Keratinocyte (primary cell): ENCODE data around the gene DNAJA3. TPM values are rescaled to one million over a fixed set of nuclear protein-coding genes. Genes with fewer than 3 reads are reported as not detected.

ENCODE experiments used
- DNase-seq: peaks from one replicate; pipeline ENCODE4 v3.0.0-alpha.2; 2011; ENCODE audit warnings: low read depth, missing footprints, low spot score
- FAIRE-seq: peaks from 2 replicates; lab custom pipeline; 2011; peaks lifted over from hg19 to GRCh38; lab: Jason Lieb, UNC
- H2AFZ ChIP-seq: 2 replicates; pipeline ENCODE4 v1.6.0; 2012; ENCODE audit warnings: low read length, control low read depth, inconsistent platforms; ENCODE audit not compliant: control insufficient read depth
- H3K27ac ChIP-seq: 2 replicates; pipeline ENCODE4 v1.5.1; 2011; ENCODE audit warnings: low read length; ENCODE audit not compliant: control insufficient read depth, insufficient read depth
- H3K27me3 ChIP-seq: 3 replicates; pipeline ENCODE4 v1.6.0; 2011; ENCODE audit warnings: low read length; ENCODE audit not compliant: control insufficient read depth, insufficient read depth; ENCODE audit errors: extremely low read depth
- H3K36me3 ChIP-seq, 2 experiments: 2 replicates in 1 of 2; 3 replicates in 1 of 2; pipeline ENCODE4 v1.5.1; 2011; ENCODE audit warnings: low read length in 2 of 2, mild to moderate bottlenecking in 1 of 2; ENCODE audit not compliant: control insufficient read depth in 2 of 2, insufficient read depth in 2 of 2; ENCODE audit errors: extremely low read depth in 1 of 2
- H3K4me1 ChIP-seq: 3 replicates; pipeline ENCODE4 v1.5.1; 2011; ENCODE audit warnings: low read length; ENCODE audit not compliant: control insufficient read depth, insufficient read depth; ENCODE audit errors: extremely low read depth
- H3K4me2 ChIP-seq: 3 replicates; pipeline ENCODE4 v1.6.0; 2011; ENCODE audit warnings: low read depth, low read length; ENCODE audit not compliant: control insufficient read depth, insufficient read depth; ENCODE audit errors: extremely low read depth
- H3K4me3 ChIP-seq, 3 experiments: fragments of 200-600 bp in 1 of 3; sonication (generic) in 1 of 3; 2 replicates in 2 of 3; 3 replicates in 1 of 3; pipeline ENCODE4 v1.5.1; 2011 to 2016; ENCODE audit warnings: low read length in 3 of 3, mild to moderate bottlenecking in 3 of 3, control low read depth in 2 of 3, inconsistent platforms in 1 of 3, low read depth in 1 of 3, mixed read lengths in 1 of 3, mixed run types in 1 of 3, moderate library complexity in 1 of 3; ENCODE audit not compliant: control insufficient read depth in 2 of 3, insufficient read depth in 2 of 3; ENCODE audit errors: extremely low read depth in 1 of 3
- H3K79me2 ChIP-seq: 2 replicates; pipeline ENCODE4 v1.6.0; 2012; ENCODE audit warnings: low read length; ENCODE audit not compliant: control insufficient read depth, insufficient read depth
- H3K9ac ChIP-seq: 3 replicates; pipeline ENCODE4 v1.6.0; 2011; ENCODE audit warnings: low read length; ENCODE audit not compliant: control insufficient read depth, insufficient read depth; ENCODE audit errors: extremely low read depth
- H3K9me1 ChIP-seq: 3 replicates; pipeline ENCODE4 v1.6.0; 2011; ENCODE audit warnings: low read length; ENCODE audit not compliant: control insufficient read depth, insufficient read depth; ENCODE audit errors: extremely low read depth
- H3K9me3 ChIP-seq: 2 replicates; pipeline ENCODE4 v1.5.1; 2012; ENCODE audit warnings: low read depth, low read length; ENCODE audit not compliant: control insufficient read depth
- H4K20me1 ChIP-seq: 3 replicates; pipeline ENCODE4 v1.6.0; 2011; ENCODE audit warnings: low read length; ENCODE audit not compliant: control insufficient read depth, insufficient read depth; ENCODE audit errors: extremely low read depth
- CTCF ChIP-seq, 3 experiments: IDR thresholded peaks in 1 of 3; conservative IDR thresholded peaks in 1 of 3; optimal IDR thresholded peaks in 1 of 3; 2 replicates in 2 of 3; 3 replicates in 1 of 3; pipeline versions ENCODE3 to v1.5.1; 2011; ENCODE audit warnings: low read length in 3 of 3, mild to moderate bottlenecking in 3 of 3, moderate library complexity in 2 of 3, control low read depth in 1 of 3, inconsistent platforms in 1 of 3; ENCODE audit not compliant: insufficient read depth in 2 of 3; ENCODE audit errors: extremely low read depth in 1 of 3
- EZH2 ChIP-seq: IDR thresholded peaks from one replicate; pipeline ENCODE4 v1.6.1; 2012; ENCODE audit warnings: inconsistent platforms, mild to moderate bottlenecking, low read length, moderate library complexity
- dilution Hi-C: fragments of 300-500 bp; cut with MboI; formaldehyde crosslinking; loops from one replicate; pipeline ENCODE4 v1.7.0; 2020; ENCODE audit warnings: low sequenced_read_pairs; ENCODE audit not compliant: extremely low pct_ligation_motif_present
- polyA plus RNA-seq, 5 experiments: library from polyadenylated mRNA; depleted of rRNA in 3 of 5; stranded (reverse) in 3 of 5; stranded (forward) in 1 of 5; unstranded in 1 of 5; fragments of >200 nt; gene quantifications; 1 replicate in 1 of 5; 2 replicates in 3 of 5; 3 replicates in 1 of 5; pipeline versions ENCODE4 v1.2.1 to v1.2.3, GENCODE V29; 2011 to 2012; ENCODE audit warnings: missing spikeins in 2 of 5, low read depth in 1 of 5, low replicate concordance in 1 of 5

The DNAJA3 gene
- polyA plus RNA-seq, 1 donor (not counting 4 experiments of a cell fraction or from before 2014, with no cell fraction given) = 48.4 TPM

GRCh38 chr16:4465977-4466779 lies 40.5 kb downstream of the DNAJA3 start:
- no peak overlapping the region for H3K27ac ChIP-seq
- TF ChIP-seq CTCF (optimal IDR thresholded peaks at IDR 0.05 in 1 of 3, IDR thresholded peaks at IDR 0.05 in 1 of 3, conservative IDR thresholded peaks at IDR 0.05 in 1 of 3; ENCODE audit: extremely low read depth in 1 of 3, insufficient read depth in 2 of 3, low read length in 3 of 3) = no peak
- TF ChIP-seq EZH2 = no peak
- no peak overlapping the region for H3K9ac ChIP-seq
- H2AFZ ChIP-seq = no peak overlapping the region
- H3K36me3 ChIP-seq = peaks cover 19 to 23% of the 10 kb centered on the region in 2 experiments
- no peak overlapping the region for H3K4me3 ChIP-seq
- H3K9me1 ChIP-seq = no peaks in the 10 kb centered on the region
- peaks cover 17% of the 10 kb centered on the region for H3K4me1 ChIP-seq
- no peaks in the 10 kb centered on the region for H3K27me3 ChIP-seq
- no peaks in the 10 kb centered on the region for H3K9me3 ChIP-seq
- dilution Hi-C loops = no loop called here
- no peaks in the 10 kb centered on the region for H4K20me1 ChIP-seq
- FAIRE-seq (no peak), DNase-seq (no peak)
- no peak overlapping the region for H3K4me2 ChIP-seq
- H3K79me2 ChIP-seq = no peaks in the 10 kb centered on the region

- H2AFZ ChIP-seq = no peak overlapping the region
- no peak overlapping the region for H3K4me3 ChIP-seq
- DNase-seq (no peak), FAIRE-seq (no peak)
- peaks cover 3% of the 10 kb centered on the region for H3K79me2 ChIP-seq
- H3K4me1 ChIP-seq = peaks cover 17% of the 10 kb centered on the region
- no peaks in the 10 kb centered on the region for H3K27me3 ChIP-seq
- no peak overlapping the region for H3K27ac ChIP-seq
- no peaks in the 10 kb centered on the region for H4K20me1 ChIP-seq
- dilution Hi-C loops = no loop called here
- no peaks in the 10 kb centered on the region for H3K9me1 ChIP-seq
- no peak overlapping the region for H3K9ac ChIP-seq
- peaks cover 19% of the 10 kb centered on the region in 2 experiments for H3K36me3 ChIP-seq
- TF ChIP-seq CTCF (optimal IDR thresholded peaks at IDR 0.05 in 1 of 3, IDR thresholded peaks at IDR 0.05 in 1 of 3, conservative IDR thresholded peaks at IDR 0.05 in 1 of 3; ENCODE audit: extremely low read depth in 1 of 3, insufficient read depth in 2 of 3, low read length in 3 of 3) (no peak), EZH2 (no peak)
- no peaks in the 10 kb centered on the region for H3K9me3 ChIP-seq
- H3K4me2 ChIP-seq = no peak overlapping the region
Measured at GRCh38 chr16:4467916-4468315, 42.2 kb downstream of the DNAJA3 start.
